ENCODE data around the gene MPPED2.

DNA sequence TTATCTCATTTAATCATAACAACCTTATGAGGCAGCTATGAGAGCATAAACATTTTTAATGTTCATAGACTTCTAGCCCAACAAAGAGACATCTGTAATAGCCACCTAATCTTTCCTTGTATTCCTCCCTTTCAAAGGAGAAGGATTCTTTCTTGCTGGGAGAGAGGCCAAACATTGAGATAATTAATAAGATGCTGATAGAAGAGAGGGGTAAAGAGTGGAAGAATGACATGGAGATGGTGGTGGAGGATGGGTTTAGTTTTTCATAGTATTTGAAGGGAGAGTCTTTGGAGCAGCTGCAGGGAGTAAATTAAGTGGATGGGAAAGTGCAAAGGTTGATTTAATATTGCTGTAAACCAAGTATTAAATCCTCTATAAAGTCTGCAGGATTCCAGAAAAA, 205.3 kb downstream of the MPPED2 start:
- TF ChIP-seq, protein P1, sequence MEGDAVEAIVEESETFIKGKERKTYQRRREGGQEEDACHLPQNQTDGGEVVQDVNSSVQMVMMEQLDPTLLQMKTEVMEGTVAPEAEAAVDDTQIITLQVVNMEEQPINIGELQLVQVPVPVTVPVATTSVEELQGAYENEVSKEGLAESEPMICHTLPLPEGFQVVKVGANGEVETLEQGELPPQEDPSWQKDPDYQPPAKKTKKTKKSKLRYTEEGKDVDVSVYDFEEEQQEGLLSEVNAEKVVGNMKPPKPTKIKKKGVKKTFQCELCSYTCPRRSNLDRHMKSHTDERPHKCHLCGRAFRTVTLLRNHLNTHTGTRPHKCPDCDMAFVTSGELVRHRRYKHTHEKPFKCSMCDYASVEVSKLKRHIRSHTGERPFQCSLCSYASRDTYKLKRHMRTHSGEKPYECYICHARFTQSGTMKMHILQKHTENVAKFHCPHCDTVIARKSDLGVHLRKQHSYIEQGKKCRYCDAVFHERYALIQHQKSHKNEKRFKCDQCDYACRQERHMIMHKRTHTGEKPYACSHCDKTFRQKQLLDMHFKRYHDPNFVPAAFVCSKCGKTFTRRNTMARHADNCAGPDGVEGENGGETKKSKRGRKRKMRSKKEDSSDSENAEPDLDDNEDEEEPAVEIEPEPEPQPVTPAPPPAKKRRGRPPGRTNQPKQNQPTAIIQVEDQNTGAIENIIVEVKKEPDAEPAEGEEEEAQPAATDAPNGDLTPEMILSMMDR (IDR thresholded peaks at IDR 0.05), result no peak
- TF ChIP-seq EP300 (IDR thresholded peaks at IDR 0.05) (no peak), POLR2A (IDR thresholded peaks at IDR 0.05) (no peak)
